GM21529 (cell line): Measurements from ENCODE around the gene LOC101059915.

Source experiments
- ATAC-seq: cut with Tn5 transposase; IDR thresholded peaks from one replicate; pipeline ENCODE4 v1.9.1; 2021; ENCODE audit not compliant: unreplicated experiment

Gene LOC101059915

GRCh38 chrX:71667328-71668247, at the start of gene LOC101059915:
Gene LOC101059915, plus strand, starts transcription at chrX:71667546.
- ATAC-seq = no peak

GRCh38 chrX:71617742-71618141, 49.6 kb upstream of the LOC101059915 start:
- ATAC-seq = no peak

- ATAC-seq = peak; percentile 61
These were observed 49.0 kb upstream of the LOC101059915 start, which contains the start of gene CXCR3 for GRCh38 chrX:71618303-71618721. Gene CXCR3, minus strand, starts transcription at chrX:71618511. Its CDS starts 62 bp downstream, at chrX:71618449.

- ATAC-seq = no peak
These were observed 48.6 kb upstream of the LOC101059915 start for GRCh38 chrX:71618787-71619186.

GRCh38 chrX:71619193-71619592, 48.2 kb upstream of the LOC101059915 start:
- no peak for ATAC-seq

- ATAC-seq = no peak
These were observed 47.4 kb upstream of the LOC101059915 start for GRCh38 chrX:71619986-71620385.

GRCh38 chrX:71621603-71622002, 45.7 kb upstream of the LOC101059915 start:
- ATAC-seq = no peak

- no peak for ATAC-seq
These were observed 45.2 kb upstream of the LOC101059915 start for GRCh38 chrX:71622032-71622575.

GRCh38 chrX:71622576-71623450, 44.5 kb upstream of the LOC101059915 start:
- peak; percentile 45 for ATAC-seq

GRCh38 chrX:71623714-71624113, 43.6 kb upstream of the LOC101059915 start:
- no peak for ATAC-seq

GRCh38 chrX:71625471-71625870, 41.9 kb upstream of the LOC101059915 start:
- no peak for ATAC-seq

GRCh38 chrX:71626576-71626975, 40.8 kb upstream of the LOC101059915 start:
- no peak for ATAC-seq

- no peak for ATAC-seq
These were observed 39.5 kb upstream of the LOC101059915 start for GRCh38 chrX:71627588-71628404.

GRCh38 chrX:71629467-71629866, 37.9 kb upstream of the LOC101059915 start:
- peak; percentile 87 for ATAC-seq

- peak; percentile 32 for ATAC-seq
These were observed 34.3 kb upstream of the LOC101059915 start for GRCh38 chrX:71632923-71633657.

GRCh38 chrX:71634366-71634765, 33.0 kb upstream of the LOC101059915 start:
- ATAC-seq = no peak

- no peak for ATAC-seq
These were observed 30.7 kb upstream of the LOC101059915 start for GRCh38 chrX:71636438-71637252.

- ATAC-seq = no peak
These were observed 30.1 kb upstream of the LOC101059915 start for GRCh38 chrX:71637253-71637618.

GRCh38 chrX:71637848-71638247, 29.5 kb upstream of the LOC101059915 start:
- ATAC-seq = peak; percentile 50
